HEK293 (cell line): ENCODE data around the gene LRRC26.

Source experiments
- BCL11B ChIP-seq: fragments of 450-650 bp; formaldehyde crosslinking; IDR thresholded peaks from 2 replicates; pipeline ENCODE4 v1.5.1; 2016; ENCODE audit warnings: low read depth, missing biosample characterization, missing genetic modification characterization
- KLF9 ChIP-seq: fragments of 450-650 bp; formaldehyde crosslinking; IDR thresholded peaks from 2 replicates; pipeline ENCODE4 v1.5.1; 2016; ENCODE audit warnings: missing biosample characterization, missing genetic modification characterization, low read depth
- MZF1 ChIP-seq: fragments of 450-650 bp; formaldehyde crosslinking; IDR thresholded peaks from 2 replicates; pipeline ENCODE4 v1.5.1; 2017; ENCODE audit warnings: missing biosample characterization, missing genetic modification characterization, borderline replicate concordance
- SP7 ChIP-seq: fragments of 450-650 bp; formaldehyde crosslinking; IDR thresholded peaks from 2 replicates; pipeline ENCODE4 v1.5.1; 2016; ENCODE audit warnings: missing biosample characterization, missing genetic modification characterization
- YY1 ChIP-seq: fragments of 450-650 bp; formaldehyde crosslinking; IDR thresholded peaks from 2 replicates; pipeline ENCODE4 v1.5.1; 2018; ENCODE audit warnings: missing biosample characterization, missing genetic modification characterization
- ZBTB17 ChIP-seq: fragments of 450-650 bp; formaldehyde crosslinking; IDR thresholded peaks from 2 replicates; pipeline ENCODE4 v1.5.1; 2016; ENCODE audit warnings: missing biosample characterization, missing genetic modification characterization
- ZBTB21 ChIP-seq: fragments of 450-650 bp; formaldehyde crosslinking; IDR thresholded peaks from 2 replicates; pipeline ENCODE4 v1.5.1; 2017; ENCODE audit warnings: missing biosample characterization, missing genetic modification characterization
- ZBTB48 ChIP-seq: fragments of 450-650 bp; formaldehyde crosslinking; IDR thresholded peaks from 2 replicates; pipeline ENCODE4 v1.5.1; 2016; ENCODE audit warnings: missing biosample characterization, missing genetic modification characterization
- ZFP41 ChIP-seq: fragments of 450-650 bp; formaldehyde crosslinking; IDR thresholded peaks from 2 replicates; pipeline ENCODE4 v1.5.1; 2016; ENCODE audit warnings: missing biosample characterization, missing genetic modification characterization, borderline replicate concordance
- ZFP69B ChIP-seq: fragments of 450-650 bp; formaldehyde crosslinking; IDR thresholded peaks from 2 replicates; pipeline ENCODE4 v1.5.1; 2016; ENCODE audit warnings: missing biosample characterization, missing genetic modification characterization
- ZNF23 ChIP-seq: fragments of 450-650 bp; formaldehyde crosslinking; IDR thresholded peaks from 2 replicates; pipeline ENCODE4 v1.5.1; 2016; ENCODE audit warnings: missing biosample characterization, missing genetic modification characterization, borderline replicate concordance
- ZNF248 ChIP-seq: fragments of 450-650 bp; formaldehyde crosslinking; IDR thresholded peaks from 2 replicates; pipeline ENCODE4 v1.5.1; 2017; ENCODE audit warnings: missing biosample characterization, missing genetic modification characterization
- ZNF324 ChIP-seq: fragments of 450-650 bp; formaldehyde crosslinking; IDR thresholded peaks from 2 replicates; pipeline ENCODE4 v1.5.1; 2016; ENCODE audit warnings: missing biosample characterization, missing genetic modification characterization
- ZNF366 ChIP-seq: fragments of 450-650 bp; formaldehyde crosslinking; conservative IDR thresholded peaks from 2 replicates; pipeline ENCODE4 v1.5.1; 2016; ENCODE audit warnings: missing biosample characterization, missing genetic modification characterization
- ZNF555 ChIP-seq: fragments of 450-650 bp; formaldehyde crosslinking; conservative IDR thresholded peaks from 2 replicates; pipeline ENCODE4 v1.5.1; 2017; ENCODE audit warnings: missing biosample characterization, mild to moderate bottlenecking, missing genetic modification characterization, inconsistent platforms
- ZNF610 ChIP-seq: fragments of 450-650 bp; formaldehyde crosslinking; IDR thresholded peaks from 2 replicates; pipeline ENCODE4 v1.5.1; 2016; ENCODE audit warnings: missing biosample characterization, missing genetic modification characterization, borderline replicate concordance
- ZNF747 ChIP-seq: fragments of 450-650 bp; formaldehyde crosslinking; IDR thresholded peaks from 2 replicates; pipeline ENCODE4 v1.5.1; 2016; ENCODE audit warnings: missing biosample characterization, missing genetic modification characterization
- TF ChIP-seq, protein P1 (sequence below): fragments of 450-650 bp; formaldehyde crosslinking; IDR thresholded peaks from 2 replicates; pipeline ENCODE4 v1.5.1; 2016; ENCODE audit warnings: missing biosample characterization, missing genetic modification characterization
- TF ChIP-seq, protein P2 (sequence below): fragments of 450-650 bp; formaldehyde crosslinking; IDR thresholded peaks from 2 replicates; pipeline ENCODE4 v1.5.1; 2016; ENCODE audit warnings: missing biosample characterization, missing genetic modification characterization, low read depth
- TF ChIP-seq, protein P3 (sequence below): fragments of 450-650 bp; formaldehyde crosslinking; IDR thresholded peaks from 2 replicates; pipeline ENCODE4 v1.5.1; 2017; ENCODE audit warnings: missing biosample characterization, missing genetic modification characterization
- TF ChIP-seq, protein P4 (sequence below): fragments of 450-650 bp; formaldehyde crosslinking; IDR thresholded peaks from 2 replicates; pipeline ENCODE4 v1.5.1; 2016; ENCODE audit warnings: missing biosample characterization, missing genetic modification characterization, borderline replicate concordance
- TF ChIP-seq, protein P5 (sequence below): fragments of 450-650 bp; formaldehyde crosslinking; IDR thresholded peaks from 2 replicates; pipeline ENCODE4 v1.5.1; 2017; ENCODE audit warnings: missing biosample characterization, mild to moderate bottlenecking, missing genetic modification characterization, moderate library complexity
- TF ChIP-seq, protein P6 (sequence below): fragments of 450-650 bp; formaldehyde crosslinking; IDR thresholded peaks from 2 replicates; pipeline ENCODE4 v1.5.1; 2016; ENCODE audit warnings: missing biosample characterization, missing genetic modification characterization, borderline replicate concordance

LRRC26 gene

DNA sequence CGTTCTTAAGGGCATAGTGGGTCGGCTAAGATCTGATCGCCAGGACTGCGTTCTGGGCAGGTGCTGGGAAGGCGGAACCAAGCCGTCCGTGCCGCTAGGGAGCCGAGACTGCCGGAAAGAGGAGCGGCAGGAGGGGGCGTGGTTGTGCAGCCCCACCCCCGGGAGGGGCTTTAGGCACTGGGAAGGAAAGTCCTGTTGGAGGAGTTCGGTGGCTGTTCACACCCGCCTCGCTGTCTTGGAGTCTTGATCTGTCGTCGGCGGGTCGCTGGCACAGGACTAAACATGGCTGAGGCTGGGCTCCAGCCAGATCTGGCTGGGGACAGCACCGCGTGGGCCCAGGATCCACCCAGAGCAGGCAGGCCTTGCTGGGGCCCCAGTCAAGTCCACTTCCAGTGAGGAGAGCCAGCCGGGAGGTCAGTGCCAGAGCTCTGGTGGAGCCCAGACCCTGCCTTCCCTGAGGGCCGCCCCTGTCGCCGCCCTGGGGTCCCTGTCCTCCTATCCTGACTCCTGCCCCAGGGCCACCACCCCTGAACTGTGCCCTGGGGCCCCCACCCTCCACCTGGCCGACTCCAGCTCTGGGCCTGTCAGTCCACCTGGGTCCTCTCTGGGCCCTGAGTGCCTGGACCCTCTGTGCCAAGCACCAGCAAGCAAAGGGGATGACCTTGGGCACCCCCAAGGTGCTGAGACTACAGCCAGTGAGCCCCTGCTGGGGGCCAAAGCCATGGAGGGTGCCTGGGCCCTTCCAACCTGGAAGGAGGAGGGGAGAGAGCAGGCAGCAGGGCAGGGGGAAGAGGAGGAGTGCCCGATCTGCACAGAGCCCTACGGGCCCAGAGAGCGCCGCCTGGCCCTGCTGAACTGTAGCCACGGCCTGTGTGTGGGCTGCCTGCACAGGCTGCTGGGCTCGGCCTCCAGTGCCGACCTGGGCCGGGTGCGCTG is 47.7 kb upstream of the LRRC26 start (continued):
- TF ChIP-seq, protein P1, sequence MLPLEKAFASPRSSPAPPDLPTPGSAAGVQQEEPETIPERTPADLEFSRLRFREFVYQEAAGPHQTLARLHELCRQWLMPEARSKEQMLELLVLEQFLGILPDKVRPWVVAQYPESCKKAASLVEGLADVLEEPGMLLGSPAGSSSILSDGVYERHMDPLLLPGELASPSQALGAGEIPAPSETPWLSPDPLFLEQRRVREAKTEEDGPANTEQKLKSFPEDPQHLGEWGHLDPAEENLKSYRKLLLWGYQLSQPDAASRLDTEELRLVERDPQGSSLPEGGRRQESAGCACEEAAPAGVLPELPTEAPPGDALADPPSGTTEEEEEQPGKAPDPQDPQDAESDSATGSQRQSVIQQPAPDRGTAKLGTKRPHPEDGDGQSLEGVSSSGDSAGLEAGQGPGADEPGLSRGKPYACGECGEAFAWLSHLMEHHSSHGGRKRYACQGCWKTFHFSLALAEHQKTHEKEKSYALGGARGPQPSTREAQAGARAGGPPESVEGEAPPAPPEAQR, result no peak
- no peak for TF ChIP-seq ZBTB48 (tag by site-specific recombination)
- TF ChIP-seq, protein P2, sequence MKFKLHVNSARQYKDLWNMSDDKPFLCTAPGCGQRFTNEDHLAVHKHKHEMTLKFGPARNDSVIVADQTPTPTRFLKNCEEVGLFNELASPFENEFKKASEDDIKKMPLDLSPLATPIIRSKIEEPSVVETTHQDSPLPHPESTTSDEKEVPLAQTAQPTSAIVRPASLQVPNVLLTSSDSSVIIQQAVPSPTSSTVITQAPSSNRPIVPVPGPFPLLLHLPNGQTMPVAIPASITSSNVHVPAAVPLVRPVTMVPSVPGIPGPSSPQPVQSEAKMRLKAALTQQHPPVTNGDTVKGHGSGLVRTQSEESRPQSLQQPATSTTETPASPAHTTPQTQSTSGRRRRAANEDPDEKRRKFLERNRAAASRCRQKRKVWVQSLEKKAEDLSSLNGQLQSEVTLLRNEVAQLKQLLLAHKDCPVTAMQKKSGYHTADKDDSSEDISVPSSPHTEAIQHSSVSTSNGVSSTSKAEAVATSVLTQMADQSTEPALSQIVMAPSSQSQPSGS (tag by site-specific recombination), result no peak
- no peak for TF ChIP-seq ZNF366
- no peak for TF ChIP-seq ZNF248 (tag by site-specific recombination)
- TF ChIP-seq, protein P3, sequence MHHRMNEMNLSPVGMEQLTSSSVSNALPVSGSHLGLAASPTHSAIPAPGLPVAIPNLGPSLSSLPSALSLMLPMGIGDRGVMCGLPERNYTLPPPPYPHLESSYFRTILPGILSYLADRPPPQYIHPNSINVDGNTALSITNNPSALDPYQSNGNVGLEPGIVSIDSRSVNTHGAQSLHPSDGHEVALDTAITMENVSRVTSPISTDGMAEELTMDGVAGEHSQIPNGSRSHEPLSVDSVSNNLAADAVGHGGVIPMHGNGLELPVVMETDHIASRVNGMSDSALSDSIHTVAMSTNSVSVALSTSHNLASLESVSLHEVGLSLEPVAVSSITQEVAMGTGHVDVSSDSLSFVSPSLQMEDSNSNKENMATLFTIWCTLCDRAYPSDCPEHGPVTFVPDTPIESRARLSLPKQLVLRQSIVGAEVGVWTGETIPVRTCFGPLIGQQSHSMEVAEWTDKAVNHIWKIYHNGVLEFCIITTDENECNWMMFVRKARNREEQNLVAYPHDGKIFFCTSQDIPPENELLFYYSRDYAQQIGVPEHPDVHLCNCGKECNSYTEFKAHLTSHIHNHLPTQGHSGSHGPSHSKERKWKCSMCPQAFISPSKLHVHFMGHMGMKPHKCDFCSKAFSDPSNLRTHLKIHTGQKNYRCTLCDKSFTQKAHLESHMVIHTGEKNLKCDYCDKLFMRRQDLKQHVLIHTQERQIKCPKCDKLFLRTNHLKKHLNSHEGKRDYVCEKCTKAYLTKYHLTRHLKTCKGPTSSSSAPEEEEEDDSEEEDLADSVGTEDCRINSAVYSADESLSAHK (tag by site-specific recombination), result no peak
- TF ChIP-seq ZNF610 (tag by site-specific recombination), result peak; percentile 98
- no peak for TF ChIP-seq ZNF23 (tag by site-specific recombination)
- TF ChIP-seq MZF1 (tag by site-specific recombination), result no peak
- TF ChIP-seq, protein P4, sequence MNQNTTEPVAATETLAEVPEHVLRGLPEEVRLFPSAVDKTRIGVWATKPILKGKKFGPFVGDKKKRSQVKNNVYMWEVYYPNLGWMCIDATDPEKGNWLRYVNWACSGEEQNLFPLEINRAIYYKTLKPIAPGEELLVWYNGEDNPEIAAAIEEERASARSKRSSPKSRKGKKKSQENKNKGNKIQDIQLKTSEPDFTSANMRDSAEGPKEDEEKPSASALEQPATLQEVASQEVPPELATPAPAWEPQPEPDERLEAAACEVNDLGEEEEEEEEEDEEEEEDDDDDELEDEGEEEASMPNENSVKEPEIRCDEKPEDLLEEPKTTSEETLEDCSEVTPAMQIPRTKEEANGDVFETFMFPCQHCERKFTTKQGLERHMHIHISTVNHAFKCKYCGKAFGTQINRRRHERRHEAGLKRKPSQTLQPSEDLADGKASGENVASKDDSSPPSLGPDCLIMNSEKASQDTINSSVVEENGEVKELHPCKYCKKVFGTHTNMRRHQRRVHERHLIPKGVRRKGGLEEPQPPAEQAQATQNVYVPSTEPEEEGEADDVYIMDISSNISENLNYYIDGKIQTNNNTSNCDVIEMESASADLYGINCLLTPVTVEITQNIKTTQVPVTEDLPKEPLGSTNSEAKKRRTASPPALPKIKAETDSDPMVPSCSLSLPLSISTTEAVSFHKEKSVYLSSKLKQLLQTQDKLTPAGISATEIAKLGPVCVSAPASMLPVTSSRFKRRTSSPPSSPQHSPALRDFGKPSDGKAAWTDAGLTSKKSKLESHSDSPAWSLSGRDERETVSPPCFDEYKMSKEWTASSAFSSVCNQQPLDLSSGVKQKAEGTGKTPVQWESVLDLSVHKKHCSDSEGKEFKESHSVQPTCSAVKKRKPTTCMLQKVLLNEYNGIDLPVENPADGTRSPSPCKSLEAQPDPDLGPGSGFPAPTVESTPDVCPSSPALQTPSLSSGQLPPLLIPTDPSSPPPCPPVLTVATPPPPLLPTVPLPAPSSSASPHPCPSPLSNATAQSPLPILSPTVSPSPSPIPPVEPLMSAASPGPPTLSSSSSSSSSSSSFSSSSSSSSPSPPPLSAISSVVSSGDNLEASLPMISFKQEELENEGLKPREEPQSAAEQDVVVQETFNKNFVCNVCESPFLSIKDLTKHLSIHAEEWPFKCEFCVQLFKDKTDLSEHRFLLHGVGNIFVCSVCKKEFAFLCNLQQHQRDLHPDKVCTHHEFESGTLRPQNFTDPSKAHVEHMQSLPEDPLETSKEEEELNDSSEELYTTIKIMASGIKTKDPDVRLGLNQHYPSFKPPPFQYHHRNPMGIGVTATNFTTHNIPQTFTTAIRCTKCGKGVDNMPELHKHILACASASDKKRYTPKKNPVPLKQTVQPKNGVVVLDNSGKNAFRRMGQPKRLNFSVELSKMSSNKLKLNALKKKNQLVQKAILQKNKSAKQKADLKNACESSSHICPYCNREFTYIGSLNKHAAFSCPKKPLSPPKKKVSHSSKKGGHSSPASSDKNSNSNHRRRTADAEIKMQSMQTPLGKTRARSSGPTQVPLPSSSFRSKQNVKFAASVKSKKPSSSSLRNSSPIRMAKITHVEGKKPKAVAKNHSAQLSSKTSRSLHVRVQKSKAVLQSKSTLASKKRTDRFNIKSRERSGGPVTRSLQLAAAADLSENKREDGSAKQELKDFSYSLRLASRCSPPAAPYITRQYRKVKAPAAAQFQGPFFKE (tag by site-specific recombination), result no peak
- no peak for TF ChIP-seq ZNF555
- TF ChIP-seq ZBTB21, result no peak
- TF ChIP-seq ZFP41 (tag by site-specific recombination), result no peak
- TF ChIP-seq ZBTB17 (tag by site-specific recombination), result peak; percentile 89
- TF ChIP-seq ZNF747 (tag by site-specific recombination), result no peak
- TF ChIP-seq, protein P5, sequence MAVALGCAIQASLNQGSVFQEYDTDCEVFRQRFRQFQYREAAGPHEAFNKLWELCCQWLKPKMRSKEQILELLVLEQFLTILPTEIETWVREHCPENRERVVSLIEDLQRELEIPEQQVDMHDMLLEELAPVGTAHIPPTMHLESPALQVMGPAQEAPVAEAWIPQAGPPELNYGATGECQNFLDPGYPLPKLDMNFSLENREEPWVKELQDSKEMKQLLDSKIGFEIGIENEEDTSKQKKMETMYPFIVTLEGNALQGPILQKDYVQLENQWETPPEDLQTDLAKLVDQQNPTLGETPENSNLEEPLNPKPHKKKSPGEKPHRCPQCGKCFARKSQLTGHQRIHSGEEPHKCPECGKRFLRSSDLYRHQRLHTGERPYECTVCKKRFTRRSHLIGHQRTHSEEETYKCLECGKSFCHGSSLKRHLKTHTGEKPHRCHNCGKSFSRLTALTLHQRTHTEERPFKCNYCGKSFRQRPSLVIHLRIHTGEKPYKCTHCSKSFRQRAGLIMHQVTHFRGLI, result 0 out of 2 replicates have a peak, but pooled peaks have one; percentile 34
- no peak for TF ChIP-seq ZNF324 (tag by site-specific recombination)
- no peak for TF ChIP-seq ZFP69B (tag by site-specific recombination)
- TF ChIP-seq SP7, result peak; percentile 23; the same call in 1 of the 2 replicates
- TF ChIP-seq, protein P6, sequence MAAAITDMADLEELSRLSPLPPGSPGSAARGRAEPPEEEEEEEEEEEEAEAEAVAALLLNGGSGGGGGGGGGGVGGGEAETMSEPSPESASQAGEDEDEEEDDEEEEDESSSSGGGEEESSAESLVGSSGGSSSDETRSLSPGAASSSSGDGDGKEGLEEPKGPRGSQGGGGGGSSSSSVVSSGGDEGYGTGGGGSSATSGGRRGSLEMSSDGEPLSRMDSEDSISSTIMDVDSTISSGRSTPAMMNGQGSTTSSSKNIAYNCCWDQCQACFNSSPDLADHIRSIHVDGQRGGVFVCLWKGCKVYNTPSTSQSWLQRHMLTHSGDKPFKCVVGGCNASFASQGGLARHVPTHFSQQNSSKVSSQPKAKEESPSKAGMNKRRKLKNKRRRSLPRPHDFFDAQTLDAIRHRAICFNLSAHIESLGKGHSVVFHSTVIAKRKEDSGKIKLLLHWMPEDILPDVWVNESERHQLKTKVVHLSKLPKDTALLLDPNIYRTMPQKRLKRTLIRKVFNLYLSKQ, result no peak
- no peak for TF ChIP-seq YY1
- peak; percentile 99 for TF ChIP-seq KLF9
- TF ChIP-seq BCL11B, result peak; percentile 20; the same call in 1 of the 2 replicates
